Measurements from ENCODE around the gene RPL10A.

RPL10A gene

DNA sequence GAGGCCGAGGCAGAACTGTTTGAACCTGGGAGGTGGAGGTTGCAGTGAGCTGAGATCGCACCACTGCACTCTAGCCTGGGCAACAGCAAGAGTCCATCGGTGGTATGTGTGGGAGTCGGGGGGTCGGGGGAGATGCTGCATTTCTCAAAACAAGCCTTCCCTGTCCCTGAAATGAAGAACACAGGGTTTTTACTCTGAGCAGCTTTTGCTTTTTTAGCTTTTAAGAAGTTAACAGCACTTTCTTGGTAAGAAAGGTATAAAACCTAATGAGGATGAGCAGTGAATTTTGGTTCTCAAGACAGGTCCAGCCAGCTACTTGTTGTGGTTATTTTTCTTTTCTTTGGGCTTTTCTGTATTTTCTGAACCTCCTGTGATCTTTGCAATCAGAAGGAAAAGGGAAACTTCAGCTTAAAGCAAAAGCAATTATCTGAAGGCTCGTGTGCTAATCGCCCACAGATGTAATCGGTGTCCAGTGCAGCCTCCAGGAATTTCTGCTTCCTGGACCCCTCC lies 3.7 kb downstream of the RPL10A start:
- Histone ChIP-seq H3K79me2 (ENCODE audit: insufficient read depth, low read length) (peaks cover 52% of the 10 kb centered on the region), H3K4me3 (ENCODE audit: low read length, poor library complexity, severe bottlenecking) (peak overlapping the region; percentile 99), H3K9ac (ENCODE audit: low read depth, low read length, poor library complexity, severe bottlenecking) (peak overlapping the region; percentile 100), H3K27me3 (ENCODE audit: insufficient read depth, low read length, poor library complexity, severe bottlenecking) (peaks cover 13% of the 10 kb centered on the region), H3F3A (ENCODE audit: low read depth) (peaks cover 3% of the 10 kb centered on the region; the same call in 1 of the 2 replicates), H2AFZ (ENCODE audit: low read length) (no peak overlapping the region), H3K36me3 (ENCODE audit: insufficient read depth, low read length) (peaks cover 45% of the 10 kb centered on the region), H3K4me1 (ENCODE audit: insufficient read depth, low read length, poor library complexity, severe bottlenecking) (peaks cover 29% of the 10 kb centered on the region), H3K9me3 (ENCODE audit: insufficient read depth, low read depth, low read length) (no peaks in the 10 kb centered on the region), H4K20me1 (ENCODE audit: insufficient read depth, low read length, poor library complexity, severe bottlenecking) (peaks cover 57% of the 10 kb centered on the region), H3K4me2 (ENCODE audit: low read depth, low read length, poor library complexity, severe bottlenecking) (peak overlapping the region; percentile 89), H3K9me2 (replicated peaks; ENCODE audit: low read depth, low read length) (no peaks in the 10 kb centered on the region)
- TF ChIP-seq EZH2phosphoT487 (IDR thresholded peaks at IDR 0.05; ENCODE audit: borderline replicate concordance), result no peak
- no peak for TF ChIP-seq CTCF (conservative IDR thresholded peaks at IDR 0.05; ENCODE audit: low read length)

GRCh38 chr6:35473075-35473849 lies 5.1 kb downstream of the RPL10A start:
- Histone ChIP-seq H3K9ac (ENCODE audit: low read depth, low read length, poor library complexity, severe bottlenecking) (no peak overlapping the region), H4K20me1 (ENCODE audit: insufficient read depth, low read length, poor library complexity, severe bottlenecking) (peaks cover 57% of the 10 kb centered on the region), H3K4me2 (ENCODE audit: low read depth, low read length, poor library complexity, severe bottlenecking) (peak overlapping the region; percentile 89), H3F3A (ENCODE audit: low read depth) (peaks cover 3% of the 10 kb centered on the region; the same call in 1 of the 2 replicates), H3K27me3 (ENCODE audit: insufficient read depth, low read length, poor library complexity, severe bottlenecking) (peaks cover 11% of the 10 kb centered on the region), H3K9me3 (ENCODE audit: insufficient read depth, low read depth, low read length) (no peaks in the 10 kb centered on the region), H3K4me1 (ENCODE audit: insufficient read depth, low read length, poor library complexity, severe bottlenecking) (peaks cover 24% of the 10 kb centered on the region), H3K9me2 (replicated peaks; ENCODE audit: low read depth, low read length) (no peaks in the 10 kb centered on the region), H2AFZ (ENCODE audit: low read length) (no peak overlapping the region), H3K79me2 (ENCODE audit: insufficient read depth, low read length) (peaks cover 51% of the 10 kb centered on the region), H3K4me3 (ENCODE audit: low read length, poor library complexity, severe bottlenecking) (no peak overlapping the region), H3K36me3 (ENCODE audit: insufficient read depth, low read length) (peaks cover 45% of the 10 kb centered on the region)
- TF ChIP-seq CTCF (conservative IDR thresholded peaks at IDR 0.05; ENCODE audit: low read length) (no peak), EZH2phosphoT487 (IDR thresholded peaks at IDR 0.05; ENCODE audit: borderline replicate concordance) (no peak)

DNA sequence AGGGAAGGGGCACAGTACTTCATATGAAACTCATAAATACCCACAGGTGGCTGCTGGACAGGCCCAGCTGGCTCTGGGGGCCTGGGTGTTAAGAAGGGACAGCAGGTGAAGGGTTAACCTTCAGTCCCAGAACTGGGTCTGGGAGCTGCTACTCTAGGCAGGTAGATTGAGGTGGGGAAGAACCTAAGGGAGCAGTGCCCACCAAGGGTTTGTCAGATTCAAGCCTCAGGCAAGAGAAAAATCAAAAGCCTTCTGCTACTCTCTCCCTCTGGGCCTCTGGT lies 5.6 kb downstream of the RPL10A start:
- no peaks in the 10 kb centered on the region for H3K9me2 ChIP-seq (replicated peaks; ENCODE audit: low read depth, low read length)
- H3K4me1 ChIP-seq (ENCODE audit: insufficient read depth, low read length, poor library complexity, severe bottlenecking), result peaks cover 24% of the 10 kb centered on the region
- H2AFZ ChIP-seq (ENCODE audit: low read length), result no peak overlapping the region
- no peak overlapping the region for H3K4me2 ChIP-seq (ENCODE audit: low read depth, low read length, poor library complexity, severe bottlenecking)
- peaks cover 3% of the 10 kb centered on the region; the same call in 1 of the 2 replicates for H3F3A ChIP-seq (ENCODE audit: low read depth)
- peaks cover 52% of the 10 kb centered on the region for H4K20me1 ChIP-seq (ENCODE audit: insufficient read depth, low read length, poor library complexity, severe bottlenecking)
- no peak overlapping the region for H3K4me3 ChIP-seq (ENCODE audit: low read length, poor library complexity, severe bottlenecking)
- peaks cover 42% of the 10 kb centered on the region for H3K36me3 ChIP-seq (ENCODE audit: insufficient read depth, low read length)
- no peaks in the 10 kb centered on the region for H3K9me3 ChIP-seq (ENCODE audit: insufficient read depth, low read depth, low read length)
- no peak overlapping the region for H3K9ac ChIP-seq (ENCODE audit: low read depth, low read length, poor library complexity, severe bottlenecking)
- peaks cover 46% of the 10 kb centered on the region for H3K79me2 ChIP-seq (ENCODE audit: insufficient read depth, low read length)
- no peak for TF ChIP-seq CTCF (conservative IDR thresholded peaks at IDR 0.05; ENCODE audit: low read length)
- TF ChIP-seq EZH2phosphoT487 (IDR thresholded peaks at IDR 0.05; ENCODE audit: borderline replicate concordance), result no peak
- H3K27me3 ChIP-seq (ENCODE audit: insufficient read depth, low read length, poor library complexity, severe bottlenecking), result peaks cover 6% of the 10 kb centered on the region
